ENCODE data around the gene PLN. TPM values are rescaled to one million over a fixed set of nuclear protein-coding genes. Genes with fewer than 3 reads are reported as not detected.

The PLN gene
- total RNA-seq: 5.2 and 7.4 TPM in 2 replicates

DNA sequence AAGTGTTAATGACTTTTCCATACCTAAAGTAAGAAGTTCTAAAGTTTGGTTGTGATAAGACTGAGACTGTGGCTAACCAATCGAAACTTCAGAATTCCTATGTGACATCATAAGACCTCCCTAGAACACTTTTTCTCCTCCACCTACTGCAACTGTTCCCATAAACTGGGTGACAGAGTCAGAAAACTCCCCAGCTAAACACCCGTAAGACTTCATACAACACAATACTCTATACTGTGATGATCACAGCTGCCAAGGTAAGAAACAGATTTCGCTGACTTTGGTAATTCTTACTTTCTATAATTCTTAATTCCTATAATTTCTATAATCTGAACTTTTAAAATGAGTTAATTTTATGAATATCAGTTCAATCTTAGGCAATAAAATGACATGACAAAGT lies at the start of gene PLN:
TSS of gene PLN (plus strand) at position 161 of the 400 bp plus-strand sequence. CDS start 10,626 bp downstream, outside the sequence.
- no peak within 1 kb of the TSS for H3K4me3 ChIP-seq (ENCODE audit: low read depth, low read length)
- DNase-seq (ENCODE audit: low read depth): no peak
- TF ChIP-seq, protein P1, sequence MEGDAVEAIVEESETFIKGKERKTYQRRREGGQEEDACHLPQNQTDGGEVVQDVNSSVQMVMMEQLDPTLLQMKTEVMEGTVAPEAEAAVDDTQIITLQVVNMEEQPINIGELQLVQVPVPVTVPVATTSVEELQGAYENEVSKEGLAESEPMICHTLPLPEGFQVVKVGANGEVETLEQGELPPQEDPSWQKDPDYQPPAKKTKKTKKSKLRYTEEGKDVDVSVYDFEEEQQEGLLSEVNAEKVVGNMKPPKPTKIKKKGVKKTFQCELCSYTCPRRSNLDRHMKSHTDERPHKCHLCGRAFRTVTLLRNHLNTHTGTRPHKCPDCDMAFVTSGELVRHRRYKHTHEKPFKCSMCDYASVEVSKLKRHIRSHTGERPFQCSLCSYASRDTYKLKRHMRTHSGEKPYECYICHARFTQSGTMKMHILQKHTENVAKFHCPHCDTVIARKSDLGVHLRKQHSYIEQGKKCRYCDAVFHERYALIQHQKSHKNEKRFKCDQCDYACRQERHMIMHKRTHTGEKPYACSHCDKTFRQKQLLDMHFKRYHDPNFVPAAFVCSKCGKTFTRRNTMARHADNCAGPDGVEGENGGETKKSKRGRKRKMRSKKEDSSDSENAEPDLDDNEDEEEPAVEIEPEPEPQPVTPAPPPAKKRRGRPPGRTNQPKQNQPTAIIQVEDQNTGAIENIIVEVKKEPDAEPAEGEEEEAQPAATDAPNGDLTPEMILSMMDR (IDR thresholded peaks at IDR 0.05; ENCODE audit: insufficient read depth, low read depth, low read length): no peak

DNA sequence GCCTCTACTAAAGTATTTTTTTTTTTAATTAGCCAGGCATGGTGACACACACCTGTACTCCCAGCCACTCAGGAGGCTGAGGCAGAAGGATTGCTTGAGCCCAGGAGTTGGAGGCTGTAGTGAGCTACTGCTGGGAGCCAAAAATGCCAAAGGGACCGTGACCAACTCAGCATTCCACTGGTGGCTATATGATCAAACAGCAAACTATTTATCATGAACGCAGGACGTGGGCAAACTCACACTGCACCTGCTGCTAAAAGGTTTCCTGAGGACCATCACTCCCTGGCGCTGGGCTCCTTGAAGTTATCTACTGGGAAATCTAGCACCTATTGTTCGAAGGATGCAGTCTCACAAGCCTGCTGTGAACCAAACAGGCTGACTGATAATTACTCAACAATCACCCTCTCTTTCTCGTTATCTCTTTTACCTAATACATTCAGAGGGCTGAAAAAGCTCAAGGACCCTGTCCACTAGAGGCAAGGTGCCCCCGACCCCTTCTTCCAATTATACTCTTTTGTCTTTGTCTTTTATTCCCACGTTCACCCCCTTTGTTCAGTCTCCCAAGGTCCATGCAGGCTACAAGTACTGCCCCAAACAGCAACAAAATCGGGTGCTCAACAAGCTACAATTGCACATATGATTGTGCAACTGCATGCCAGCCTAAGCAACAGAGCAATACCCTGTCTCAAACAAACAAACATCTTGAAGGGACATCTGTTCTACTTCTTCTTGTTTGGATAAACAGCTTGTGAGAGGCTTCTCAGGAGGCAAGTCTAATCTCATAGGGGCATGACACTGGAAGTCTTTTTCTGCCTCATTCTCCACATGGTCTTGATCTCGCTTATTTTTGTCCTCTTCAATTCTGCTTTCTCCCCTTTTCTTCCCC lies 47.7 kb upstream of the PLN start:
- peak; percentile 59 for DNase-seq (ENCODE audit: low read depth)
- TF ChIP-seq, protein P1 (IDR thresholded peaks at IDR 0.05; ENCODE audit: insufficient read depth, low read depth, low read length): no peak
- H3K4me3 ChIP-seq (ENCODE audit: low read depth, low read length): no peak overlapping the region

DNA sequence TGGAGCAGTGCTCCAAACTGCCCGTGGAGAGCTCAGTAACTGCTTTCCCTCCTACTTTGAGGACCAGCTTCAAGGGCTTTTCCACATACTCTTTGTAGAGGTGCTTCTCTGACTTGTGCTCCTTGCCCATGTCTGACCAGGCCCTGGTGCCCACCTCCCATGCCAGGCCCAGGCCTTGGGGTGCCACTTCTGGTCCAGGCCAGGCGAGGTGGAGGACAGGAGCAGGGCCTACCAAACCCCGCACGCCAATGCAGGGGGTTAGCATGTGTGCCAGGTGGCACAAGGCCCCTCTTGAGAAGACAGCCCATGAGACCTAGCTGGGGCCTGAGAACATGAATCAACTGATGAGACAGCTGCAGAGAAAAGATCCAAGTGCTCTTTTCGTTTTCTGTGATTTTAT lies 47.0 kb upstream of the PLN start:
- TF ChIP-seq, protein P1 (IDR thresholded peaks at IDR 0.05; ENCODE audit: insufficient read depth, low read depth, low read length): no peak
- H3K4me3 ChIP-seq (ENCODE audit: low read depth, low read length): no peak overlapping the region
- no peak for DNase-seq (ENCODE audit: low read depth)

DNA sequence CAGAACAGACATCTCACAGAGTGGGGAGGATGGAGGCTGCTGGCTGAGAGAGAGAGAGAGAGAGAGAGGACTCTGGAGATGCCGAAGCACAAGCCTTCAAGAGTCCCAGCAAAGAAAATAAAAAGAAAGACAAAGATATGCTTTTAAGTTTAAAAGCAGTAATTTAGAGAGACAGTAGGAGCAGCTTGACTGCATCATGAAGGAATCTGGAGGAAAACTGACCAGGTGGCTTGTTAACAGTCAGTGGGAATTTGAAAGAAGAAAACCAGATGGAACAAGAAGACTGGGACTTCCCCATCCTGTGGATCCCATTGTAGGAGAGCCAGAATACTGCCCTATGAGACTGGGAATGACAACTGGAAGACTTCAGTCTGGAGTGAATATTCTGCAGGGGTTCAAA lies 46.3 kb upstream of the PLN start:
- peak; percentile 49 for DNase-seq (ENCODE audit: low read depth)
- no peak overlapping the region for H3K4me3 ChIP-seq (ENCODE audit: low read depth, low read length)
- TF ChIP-seq, protein P1 (IDR thresholded peaks at IDR 0.05; ENCODE audit: insufficient read depth, low read depth, low read length): no peak

DNA sequence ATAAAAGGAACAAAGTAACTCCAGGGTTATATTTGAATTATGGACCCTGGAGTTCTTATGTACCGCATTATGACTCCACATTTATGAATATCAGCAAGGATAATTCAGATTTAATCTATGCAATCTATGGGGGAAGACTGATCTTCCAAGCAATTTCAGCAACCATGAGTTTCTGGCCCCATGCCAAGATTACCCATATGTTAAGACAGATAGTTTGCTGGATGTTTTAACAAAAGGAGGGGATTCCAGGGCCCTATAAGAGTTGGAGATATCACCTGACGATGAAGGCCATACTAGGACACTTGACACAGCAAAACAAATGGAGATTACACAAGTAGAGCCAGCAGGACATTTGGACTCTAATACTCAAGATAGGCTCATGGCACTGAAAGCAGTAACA lies 45.9 kb upstream of the PLN start:
- no peak overlapping the region for H3K4me3 ChIP-seq (ENCODE audit: low read depth, low read length)
- no peak for DNase-seq (ENCODE audit: low read depth)
- TF ChIP-seq, protein P1 (IDR thresholded peaks at IDR 0.05; ENCODE audit: insufficient read depth, low read depth, low read length): no peak

DNA sequence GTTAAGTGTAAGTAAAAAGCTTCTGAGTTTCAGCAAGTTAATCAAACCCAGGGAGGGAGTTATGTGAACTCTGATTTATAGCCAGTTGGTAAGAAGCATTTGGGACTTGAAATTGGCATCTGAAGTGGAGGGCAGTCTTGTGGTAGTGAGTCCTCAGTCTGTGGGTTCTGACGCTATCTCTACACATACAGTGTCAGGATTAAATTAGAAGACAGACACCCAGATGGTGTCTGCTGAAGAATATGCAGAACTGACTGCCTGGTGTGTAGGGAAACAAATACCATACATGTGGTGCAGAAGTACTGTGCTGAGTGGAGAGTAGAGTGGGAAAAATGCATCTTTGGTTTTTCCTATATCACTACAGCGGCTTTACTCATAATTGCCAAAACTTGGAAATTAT lies 43.5 kb upstream of the PLN start:
- DNase-seq (ENCODE audit: low read depth): no peak
- H3K4me3 ChIP-seq (ENCODE audit: low read depth, low read length): no peak overlapping the region
- TF ChIP-seq, protein P1 (IDR thresholded peaks at IDR 0.05; ENCODE audit: insufficient read depth, low read depth, low read length): no peak

All from fibroblast of villous mesenchyme (primary cell).